ENCODE measurements around the gene KCNK3. TPM values are rescaled to one million over a fixed set of nuclear protein-coding genes. Genes with fewer than 3 reads are reported as not detected.
A peak's percentile ranks its signal among the peaks of the same experiment; 100 is the strongest.

The KCNK3 gene
- polyA plus RNA-seq, 10 donors = 0.60 to 1.8 (median 1.2) TPM

DNA sequence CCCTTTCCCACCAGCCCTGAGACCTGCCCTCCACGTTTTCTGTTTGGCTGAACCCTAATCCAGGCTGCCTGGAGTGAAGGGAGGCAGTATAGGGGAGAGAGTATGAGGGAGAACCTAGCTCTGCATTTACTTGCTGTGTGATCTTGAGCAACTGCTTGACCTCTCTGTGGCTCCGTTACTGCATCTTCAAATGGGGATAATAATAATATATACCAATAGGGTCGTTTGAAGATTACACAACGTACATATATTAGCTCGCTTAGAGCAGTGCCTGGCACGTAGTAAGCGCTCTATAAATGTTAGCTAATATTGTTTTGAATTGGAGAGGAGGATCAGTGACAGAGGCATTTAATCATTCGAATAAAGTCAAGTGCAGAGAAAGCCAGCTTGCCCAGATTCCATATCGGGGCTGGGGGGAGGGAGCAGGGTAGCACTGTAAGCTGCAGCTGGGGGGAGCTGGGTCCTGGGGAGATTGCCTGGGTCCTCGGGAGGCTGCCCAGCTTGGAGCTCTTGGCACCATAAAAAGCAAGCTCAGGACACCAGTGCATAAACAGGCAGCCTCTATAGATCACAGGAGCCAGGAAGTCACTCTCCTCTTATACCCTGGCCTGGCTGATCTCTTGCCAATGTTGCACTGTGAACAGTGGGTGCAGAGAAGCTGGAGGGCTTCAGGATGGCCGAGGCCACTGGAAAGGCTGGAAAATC is 19.1 kb downstream of the KCNK3 start:
- no peak for DNase-seq

DNA sequence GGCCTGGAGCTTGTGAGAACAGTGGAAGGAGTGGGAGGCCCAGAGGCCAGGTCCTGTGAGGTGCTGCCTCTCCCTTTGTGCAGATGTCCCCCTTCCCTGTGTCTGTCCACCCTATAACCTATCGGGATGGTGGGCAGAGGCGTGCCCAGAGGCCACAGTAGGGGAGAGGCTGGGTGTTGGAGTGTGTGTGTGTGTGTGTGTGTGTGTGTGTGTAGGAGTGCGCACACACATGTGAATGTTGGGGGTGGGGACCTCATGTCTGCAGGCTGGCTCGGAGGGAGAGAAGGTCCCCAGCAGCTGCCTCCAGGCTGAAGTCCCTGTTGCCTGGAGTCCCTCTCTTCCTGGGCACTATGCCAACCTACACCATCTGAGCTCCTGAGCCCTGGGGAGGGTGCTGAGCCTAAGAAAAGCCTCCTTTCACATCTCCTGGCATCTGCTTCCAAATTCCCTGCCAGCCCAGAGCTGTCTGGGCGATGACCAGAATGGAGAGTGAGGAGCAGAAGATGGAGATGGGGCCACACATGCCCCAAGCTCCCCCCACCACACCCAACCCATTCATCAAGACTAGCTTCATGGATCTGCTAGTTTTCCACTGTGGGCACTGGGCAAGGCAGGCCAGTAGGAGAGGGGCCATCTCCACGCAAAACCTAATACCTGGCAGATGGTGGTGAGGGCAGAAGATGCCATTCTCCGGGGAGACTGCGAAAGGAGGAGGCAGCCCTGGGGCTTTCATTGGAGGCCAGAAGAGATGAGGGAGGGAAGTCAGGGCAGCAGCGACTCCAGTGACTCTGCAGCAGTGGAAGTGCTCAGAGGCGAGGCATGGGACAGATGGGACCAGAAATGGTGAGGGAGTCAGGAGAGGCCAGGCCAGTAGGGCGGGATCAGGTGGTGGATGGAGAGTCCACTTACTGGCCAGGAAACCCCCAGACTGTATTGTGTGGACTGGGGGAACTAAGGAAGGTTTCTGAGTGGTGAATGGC is 20.3 kb downstream of the KCNK3 start:
- DNase-seq = peak; percentile 62 to 66 (median 65)

DNA sequence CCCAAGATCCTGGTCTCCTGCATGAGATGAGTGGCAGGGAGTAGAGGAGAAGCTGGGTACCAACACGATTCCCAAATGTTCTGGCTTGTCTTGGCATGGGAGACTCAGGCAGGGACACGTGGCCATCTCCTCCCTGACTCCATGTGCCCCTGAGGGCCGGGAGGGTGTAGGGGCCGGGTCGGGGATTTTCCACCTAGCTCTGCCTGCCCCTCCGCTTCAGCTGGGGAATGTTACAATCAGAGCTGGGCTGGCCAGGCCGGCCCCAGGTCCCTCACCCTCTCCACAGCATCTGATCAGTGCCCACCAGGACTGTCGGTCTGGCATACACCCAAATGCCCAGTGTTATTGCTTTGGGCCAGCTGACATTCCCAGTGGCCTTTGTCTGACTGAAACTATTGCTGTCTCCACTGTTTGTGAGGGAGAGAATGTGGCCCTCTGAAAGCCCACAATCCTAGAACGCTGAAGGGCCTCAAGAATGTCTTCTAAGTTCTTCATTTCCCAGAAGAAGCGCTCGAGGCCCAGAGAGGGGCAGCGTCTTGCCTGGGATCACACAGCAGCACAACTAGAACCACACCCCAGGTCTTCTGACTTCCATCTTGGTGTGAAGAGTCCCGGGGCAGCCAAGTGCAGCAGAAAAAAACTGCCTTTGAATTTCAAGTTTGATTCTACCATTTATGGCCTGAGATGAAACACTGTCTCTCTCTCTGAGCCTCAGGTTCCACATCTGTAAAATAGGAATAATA is 23.2 kb downstream of the KCNK3 start:
- DNase-seq = no peak

DNA sequence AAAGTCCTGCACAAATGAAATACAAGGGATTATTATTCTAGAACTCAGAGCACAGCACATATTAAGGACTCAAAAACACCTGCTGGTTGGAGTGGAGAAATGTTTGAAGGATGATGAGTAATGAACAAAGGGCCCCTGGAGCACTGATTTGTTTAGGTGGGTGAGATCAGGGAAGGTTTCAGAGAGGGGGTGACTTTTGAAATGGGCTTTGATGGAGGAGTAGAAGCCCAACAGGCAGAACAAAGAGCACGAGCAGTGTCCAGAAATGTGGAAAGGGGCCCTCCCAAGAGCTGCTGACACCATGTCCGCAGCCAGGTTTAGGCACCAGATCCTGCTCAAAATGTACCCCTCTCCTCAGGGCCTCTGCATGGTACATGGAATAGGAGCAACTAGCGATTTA is 23.8 kb downstream of the KCNK3 start:
- DNase-seq = no peak

DNA sequence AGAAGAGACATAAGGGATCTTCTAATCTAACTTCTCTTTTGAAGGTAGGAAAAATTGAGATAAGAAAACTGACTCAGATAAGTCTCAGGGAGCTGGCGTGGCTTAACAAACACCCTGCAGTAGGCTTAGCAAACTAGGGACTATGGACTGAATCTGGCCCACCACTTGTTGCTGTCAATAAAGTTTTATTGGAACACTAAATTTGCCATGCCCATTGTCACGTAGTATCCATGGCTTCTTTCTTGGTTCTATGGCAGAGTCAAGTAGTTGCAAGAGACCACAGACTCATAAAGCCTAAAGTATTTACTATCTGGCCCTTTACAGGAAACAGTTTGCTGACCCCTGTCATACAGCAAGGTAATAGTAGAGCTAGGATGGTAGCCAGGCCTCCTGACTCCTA is 24.2 kb downstream of the KCNK3 start:
- DNase-seq = no peak

DNA sequence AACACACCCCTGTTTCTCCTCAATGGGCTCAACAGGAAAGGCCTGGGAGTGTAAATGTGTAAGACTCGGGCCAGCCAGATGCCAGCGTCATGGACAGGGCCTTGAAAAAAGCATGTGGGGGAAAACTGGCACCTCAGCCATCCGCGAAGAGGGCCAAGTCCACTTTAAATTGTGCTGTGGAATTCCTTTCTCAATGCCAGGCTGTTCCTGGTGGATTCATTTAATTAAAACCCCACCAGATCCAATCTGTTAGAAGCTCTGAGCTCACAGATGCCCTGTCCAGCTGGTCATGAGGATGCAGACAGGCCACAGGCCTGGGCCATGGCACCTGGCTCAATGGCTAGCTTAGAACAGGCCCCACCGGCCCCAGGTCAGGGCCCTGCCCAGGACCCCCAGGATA is 24.8 kb downstream of the KCNK3 start:
- DNase-seq = no peak

DNA sequence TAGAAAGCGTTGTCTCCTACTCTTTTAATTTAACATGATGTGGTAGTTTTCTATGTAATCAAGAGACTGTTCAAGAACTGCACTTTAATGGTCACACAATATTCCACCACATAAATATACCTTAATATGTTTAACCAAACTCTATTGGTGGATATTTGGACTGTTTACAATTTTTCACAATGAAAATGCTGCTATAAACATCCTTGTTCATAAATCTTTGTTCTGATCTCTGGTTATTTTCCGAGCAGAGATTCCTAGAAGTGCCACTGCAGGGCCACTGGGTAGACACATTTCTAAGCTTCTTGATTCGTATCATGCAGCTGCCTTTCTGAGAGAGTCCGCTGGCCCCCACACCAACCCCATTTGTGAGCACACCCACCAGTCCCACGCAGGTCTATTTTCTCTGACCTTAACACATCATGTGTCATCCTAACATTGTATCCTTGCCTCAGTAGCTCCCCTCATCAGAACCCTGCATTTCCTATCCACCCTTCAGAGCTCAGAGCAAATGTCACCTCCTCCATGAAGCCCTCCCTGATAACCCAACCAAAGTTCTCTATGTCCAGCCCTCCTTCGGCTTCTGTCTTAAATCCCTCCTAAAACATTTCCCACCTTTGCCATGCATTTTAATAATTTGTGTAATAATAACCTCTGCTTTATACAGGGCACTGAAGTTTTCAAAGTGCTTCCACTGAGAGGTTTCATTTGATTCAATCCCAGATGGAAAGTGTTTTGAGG is 26.6 kb downstream of the KCNK3 start:
- no peak for DNase-seq

DNA sequence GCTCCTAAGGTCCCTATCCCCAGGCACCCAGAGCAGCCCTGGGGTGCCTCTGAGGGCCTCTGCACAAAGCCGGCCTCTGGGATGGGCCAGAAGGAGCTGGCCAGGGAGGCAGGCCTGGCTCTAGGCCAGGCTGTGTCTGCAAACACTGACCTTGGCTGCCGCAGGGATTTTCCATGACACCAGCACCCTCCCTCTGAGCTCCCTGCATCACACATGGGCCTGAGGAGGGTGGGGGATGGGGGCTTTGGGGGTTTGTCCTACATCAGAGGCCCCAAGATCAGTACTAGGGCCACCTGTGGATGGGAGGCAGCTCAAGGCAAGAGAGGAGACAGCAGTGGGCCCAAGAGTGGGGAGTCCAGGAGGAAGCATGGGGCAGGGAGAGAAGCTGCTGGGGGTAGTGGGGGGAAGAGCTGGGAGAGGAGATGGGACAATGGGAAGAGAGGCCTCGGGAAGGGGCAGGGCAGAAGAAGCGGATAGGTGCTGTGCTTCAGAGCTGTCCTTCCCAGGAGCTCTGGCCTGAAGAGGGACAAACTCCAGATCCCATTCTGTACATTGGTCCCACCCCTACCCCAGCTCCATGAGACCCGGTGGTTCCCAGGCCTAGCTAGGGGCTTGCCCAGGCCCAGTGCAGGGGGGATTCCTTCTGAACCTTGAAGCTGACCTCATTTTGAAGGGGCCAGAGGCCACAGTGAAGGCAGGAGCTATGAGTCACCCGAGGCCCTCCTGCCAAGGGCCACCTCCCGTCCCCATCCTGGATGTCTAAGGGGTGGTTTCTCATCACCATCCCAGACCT is 28.0 kb downstream of the KCNK3 start:
- peak; percentile 62 to 85 (median 72) for DNase-seq

DNA sequence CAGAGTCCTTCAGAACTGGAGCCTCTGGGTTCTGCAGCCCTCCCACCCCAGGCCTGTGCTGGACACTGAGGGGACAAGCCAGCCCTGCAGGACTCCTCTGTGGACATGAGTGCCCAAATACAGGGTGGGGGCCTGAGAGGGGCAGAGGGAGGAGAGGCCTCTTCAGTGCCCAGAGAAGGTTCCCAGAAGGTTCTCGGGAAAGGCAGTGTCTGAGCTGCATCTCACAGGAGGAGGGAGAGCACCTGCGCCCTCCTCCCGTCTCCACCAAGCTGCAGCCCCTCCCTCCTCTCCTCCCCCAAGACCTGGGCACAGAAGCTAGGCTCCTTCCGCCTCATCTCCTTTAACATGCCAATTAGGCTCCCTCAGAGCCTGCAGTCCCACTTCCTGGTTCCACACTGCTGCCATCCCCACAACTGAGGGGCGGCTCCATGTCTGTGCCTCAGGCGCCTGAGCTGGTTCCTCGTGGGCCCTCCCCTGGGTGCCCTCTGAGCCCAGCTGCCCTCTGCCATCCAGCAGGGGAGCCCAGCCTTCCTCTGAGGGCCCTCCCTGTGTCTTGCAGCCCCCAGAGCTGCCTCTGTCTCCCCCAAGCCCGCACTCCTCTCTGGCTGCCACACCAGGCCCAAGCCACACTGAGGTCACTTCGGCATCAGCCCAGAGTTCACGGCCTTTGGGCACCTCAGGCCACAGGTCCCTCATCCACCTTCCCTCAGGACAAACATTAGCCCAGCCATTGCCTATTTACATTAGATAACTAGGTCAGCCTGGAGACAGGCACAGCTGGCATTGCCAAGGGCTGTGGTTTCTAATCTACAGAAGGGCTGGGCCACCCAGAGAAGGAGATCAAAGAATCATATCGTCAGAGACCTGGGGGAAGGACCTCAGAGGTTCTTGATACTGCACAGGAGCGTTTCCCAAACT is 28.9 kb downstream of the KCNK3 start:
- no peak for DNase-seq

DNA sequence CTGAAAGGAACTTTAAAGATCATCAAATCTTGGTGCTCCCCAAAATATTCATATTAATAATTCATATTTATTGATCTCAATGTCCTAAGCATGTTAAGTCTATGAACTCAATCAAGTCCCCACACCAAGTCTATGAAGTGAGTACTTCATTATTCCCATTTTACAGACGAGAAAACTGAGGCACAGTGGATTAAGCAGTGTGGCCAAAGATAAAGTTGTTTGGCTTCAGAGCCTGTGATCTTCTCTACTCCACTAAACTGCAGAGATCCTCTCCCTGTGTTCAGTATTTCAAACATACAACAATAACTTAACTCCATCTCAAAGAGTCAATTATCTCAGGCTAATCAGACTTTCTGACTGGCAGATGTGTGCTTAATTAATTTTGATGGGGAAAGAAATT is 29.8 kb downstream of the KCNK3 start:
- no peak for DNase-seq

DNA sequence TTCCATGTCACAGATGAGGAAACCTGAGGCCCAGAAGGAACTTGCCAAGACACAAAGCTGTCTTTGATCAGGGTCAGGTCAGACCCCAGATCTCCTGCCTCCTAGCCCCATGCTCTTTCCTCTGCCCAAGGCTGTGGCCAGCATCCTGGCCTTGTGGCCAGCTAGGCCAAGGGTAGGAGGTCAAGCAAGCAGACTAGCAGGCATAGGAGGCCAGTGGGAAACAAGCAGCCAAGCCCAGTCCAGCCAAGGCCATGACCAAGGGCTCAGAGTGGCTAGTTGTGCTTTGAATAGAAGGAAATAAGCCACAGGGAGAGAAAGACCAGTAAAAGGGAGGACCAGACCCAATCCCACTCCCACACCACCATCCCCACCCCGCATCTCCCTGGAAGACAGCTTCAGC is 30.4 kb downstream of the KCNK3 start:
- no peak for DNase-seq

DNA sequence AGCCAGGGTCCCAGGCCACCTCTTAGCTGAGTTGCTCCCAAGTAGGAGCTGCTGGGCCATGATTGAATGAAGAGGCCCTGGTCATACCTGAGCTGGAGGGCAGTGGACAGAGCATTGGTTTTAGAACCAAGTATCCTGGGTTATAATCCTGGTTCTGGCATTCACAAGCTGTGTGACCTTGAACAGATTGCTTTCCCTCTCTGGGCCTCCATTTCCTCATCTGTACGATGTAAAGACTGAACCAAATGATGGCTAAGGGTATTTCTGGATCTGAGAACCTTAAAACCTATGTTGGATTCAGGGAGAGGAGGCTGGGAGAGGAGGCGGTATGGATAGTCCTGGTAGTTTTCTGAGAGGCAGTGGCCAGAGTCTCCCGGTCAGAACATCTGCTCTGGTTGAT is 31.0 kb downstream of the KCNK3 start:
- no peak for DNase-seq

DNA sequence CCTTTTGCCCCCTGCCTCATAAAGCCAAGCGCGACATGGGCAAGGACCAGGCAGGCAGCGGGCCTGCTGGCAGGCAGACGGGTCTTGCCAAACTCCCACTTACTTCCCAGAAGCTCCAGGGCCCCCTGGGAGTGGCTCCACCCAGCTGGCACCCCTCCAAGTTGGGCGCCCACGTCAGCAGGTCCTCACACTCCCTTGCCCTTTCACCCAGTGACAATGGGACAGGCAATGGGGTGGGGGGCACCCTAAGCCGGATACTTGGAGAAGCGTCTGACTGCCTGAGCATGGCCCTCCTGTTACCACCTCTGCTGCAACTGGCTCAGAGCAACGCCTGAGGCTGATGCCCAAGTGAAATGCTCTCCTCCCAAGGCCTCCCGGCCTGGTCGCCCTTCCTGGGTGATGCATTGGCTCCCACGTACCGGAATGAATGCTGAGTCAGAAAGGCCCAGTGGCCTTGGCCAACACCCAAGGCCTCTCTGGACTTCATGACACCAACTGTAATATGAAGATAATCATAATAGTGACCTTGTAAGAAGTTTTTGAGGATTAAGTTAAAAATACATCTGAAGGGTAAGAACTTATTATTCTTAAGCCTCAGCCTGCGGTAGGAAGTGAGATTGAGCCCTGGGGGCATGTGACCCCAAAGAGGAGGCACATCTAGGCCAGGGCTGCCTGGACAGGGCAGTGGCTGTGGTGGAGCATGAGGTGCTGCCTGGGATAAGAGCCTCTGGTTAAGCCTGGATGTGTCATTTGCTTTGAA is 31.6 kb downstream of the KCNK3 start:
- no peak for DNase-seq

DNA sequence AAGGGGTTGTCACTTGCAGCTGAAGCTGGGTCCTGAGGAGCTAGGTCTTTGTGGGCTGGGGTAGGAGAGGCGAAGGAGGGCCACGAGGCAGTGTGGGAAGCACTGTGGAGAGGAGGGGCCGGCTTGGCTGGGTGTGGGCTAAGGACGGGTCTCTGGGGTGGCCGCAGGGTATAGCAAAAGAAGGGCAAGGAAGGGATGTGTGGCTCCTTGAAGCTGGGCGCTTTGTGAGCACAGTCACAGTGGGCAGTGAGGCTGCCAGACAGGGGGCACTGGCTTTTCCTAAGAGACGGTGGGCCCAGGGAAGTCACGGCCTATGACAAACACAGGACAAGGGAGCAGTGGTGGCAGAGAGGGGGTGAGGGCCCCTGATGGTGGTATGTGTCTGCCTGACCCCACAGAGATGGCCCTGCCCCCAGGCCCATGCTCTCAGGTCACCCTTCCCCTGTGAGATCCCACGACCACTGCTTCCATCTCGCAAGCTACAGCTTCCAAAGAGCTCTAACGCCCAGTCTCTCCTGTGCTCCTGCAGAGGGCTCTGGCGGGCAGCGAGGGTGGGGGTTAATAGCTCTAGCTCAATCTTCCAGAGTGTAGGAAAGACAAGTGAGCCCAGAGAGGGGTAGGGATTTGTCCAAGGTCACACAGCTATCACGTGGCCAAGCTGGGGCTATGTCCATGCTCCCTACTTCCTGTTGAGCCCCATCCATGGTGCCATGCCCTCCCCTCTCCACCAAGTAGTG is 32.4 kb downstream of the KCNK3 start:
- no peak for DNase-seq

DNA sequence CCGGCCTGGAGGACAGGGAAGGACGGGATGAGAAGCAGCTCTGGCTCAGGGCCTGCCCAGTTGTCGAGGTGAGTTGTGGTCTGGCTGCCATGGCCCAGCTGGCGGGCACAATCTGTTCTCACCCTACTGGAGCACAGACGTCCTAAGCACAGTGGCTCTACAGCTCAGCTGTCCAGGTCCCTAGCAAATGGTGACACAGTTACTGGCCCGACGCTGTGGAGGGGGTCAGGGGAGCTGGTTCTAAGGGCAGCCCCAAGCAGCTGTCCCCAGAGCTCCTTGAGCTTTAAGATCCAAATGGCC is 32.9 kb downstream of the KCNK3 start:
- peak in 2 of 3 donors; percentile 41 to 47 for DNase-seq

DNA sequence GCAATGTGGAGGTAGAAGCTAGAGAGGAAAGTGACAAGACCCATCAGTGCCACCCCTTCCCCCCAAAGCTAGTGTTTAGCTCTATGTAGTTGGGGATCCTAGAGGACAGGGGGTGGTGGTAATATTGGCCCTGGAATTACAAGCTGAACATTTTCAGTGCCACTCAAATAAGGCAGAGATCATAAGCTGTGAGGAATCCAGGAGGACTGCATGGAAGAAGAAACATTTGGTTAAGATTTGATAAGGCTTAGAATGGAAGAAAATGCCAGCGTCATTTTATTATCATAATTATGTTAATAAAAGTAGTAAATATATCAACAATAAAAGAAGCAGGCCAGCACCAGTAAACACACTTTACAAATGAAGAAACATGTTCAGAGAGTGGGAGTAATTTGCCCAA is 33.7 kb downstream of the KCNK3 start:
- no peak for DNase-seq

DNA sequence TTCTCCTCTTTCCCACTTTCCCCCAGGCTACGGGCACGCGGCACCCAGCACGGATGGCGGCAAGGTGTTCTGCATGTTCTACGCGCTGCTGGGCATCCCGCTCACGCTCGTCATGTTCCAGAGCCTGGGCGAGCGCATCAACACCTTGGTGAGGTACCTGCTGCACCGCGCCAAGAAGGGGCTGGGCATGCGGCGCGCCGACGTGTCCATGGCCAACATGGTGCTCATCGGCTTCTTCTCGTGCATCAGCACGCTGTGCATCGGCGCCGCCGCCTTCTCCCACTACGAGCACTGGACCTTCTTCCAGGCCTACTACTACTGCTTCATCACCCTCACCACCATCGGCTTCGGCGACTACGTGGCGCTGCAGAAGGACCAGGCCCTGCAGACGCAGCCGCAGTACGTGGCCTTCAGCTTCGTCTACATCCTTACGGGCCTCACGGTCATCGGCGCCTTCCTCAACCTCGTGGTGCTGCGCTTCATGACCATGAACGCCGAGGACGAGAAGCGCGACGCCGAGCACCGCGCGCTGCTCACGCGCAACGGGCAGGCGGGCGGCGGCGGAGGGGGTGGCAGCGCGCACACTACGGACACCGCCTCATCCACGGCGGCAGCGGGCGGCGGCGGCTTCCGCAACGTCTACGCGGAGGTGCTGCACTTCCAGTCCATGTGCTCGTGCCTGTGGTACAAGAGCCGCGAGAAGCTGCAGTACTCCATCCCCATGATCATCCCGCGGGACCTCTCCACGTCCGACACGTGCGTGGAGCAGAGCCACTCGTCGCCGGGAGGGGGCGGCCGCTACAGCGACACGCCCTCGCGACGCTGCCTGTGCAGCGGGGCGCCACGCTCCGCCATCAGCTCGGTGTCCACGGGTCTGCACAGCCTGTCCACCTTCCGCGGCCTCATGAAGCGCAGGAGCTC is 35.4 kb downstream of the KCNK3 start:
- DNase-seq = peak in 1 of 3 donors; percentile 44

All from muscle of back (tissue), 11 donors.